Neuronal stem cell (in vitro differentiated cells): ENCODE data around the gene ARAP1.

Experiments
- DNase-seq: peaks from one replicate; pipeline ENCODE4 v3.0.0-alpha.2; 2013; ENCODE audit warnings: low spot score
- H2AFZ ChIP-seq: one replicate; pipeline ENCODE4 v1.6.1; 2013; ENCODE audit warnings: mild to moderate bottlenecking, low read length, inconsistent platforms
- H2AK5ac ChIP-seq: 2 replicates; pipeline ENCODE4 v1.6.1; 2013; ENCODE audit warnings: low read depth, mild to moderate bottlenecking, inconsistent platforms, low read length, moderate library complexity, mixed read lengths
- H2BK120ac ChIP-seq: 2 replicates; pipeline ENCODE4 v1.6.1; 2013; ENCODE audit warnings: low read depth, mild to moderate bottlenecking, inconsistent platforms, low read length, moderate library complexity, mixed read lengths
- H2BK12ac ChIP-seq: one replicate; pipeline ENCODE4 v1.6.1; 2013; ENCODE audit warnings: low read length, inconsistent platforms
- H2BK15ac ChIP-seq: 2 replicates; pipeline ENCODE4 v1.6.1; 2013; ENCODE audit warnings: mild to moderate bottlenecking, low read length, inconsistent platforms, mixed read lengths
- H2BK5ac ChIP-seq: one replicate; pipeline ENCODE4 v1.6.1; 2013; ENCODE audit warnings: inconsistent platforms, mild to moderate bottlenecking, low read length, moderate library complexity
- H3K14ac ChIP-seq: one replicate; pipeline ENCODE4 v1.6.1; 2013; ENCODE audit warnings: low read length, inconsistent platforms
- H3K18ac ChIP-seq: 2 replicates; pipeline ENCODE4 v1.6.1; 2013; ENCODE audit warnings: low read length, inconsistent platforms
- H3K23ac ChIP-seq: 2 replicates; pipeline ENCODE4 v1.6.1; 2013; ENCODE audit warnings: low read depth, mild to moderate bottlenecking, mixed read lengths, low read length, inconsistent platforms; ENCODE audit not compliant: poor library complexity
- H3K27ac ChIP-seq: replicated peaks from 3 replicates; pipeline ENCODE4 v1.5.1; 2013; ENCODE audit warnings: low read length, inconsistent platforms
- H3K27me3 ChIP-seq, 3 experiments: 2 replicates each; pipeline ENCODE4 v1.6.1; 2013; ENCODE audit warnings: low read length in 3 of 3, mild to moderate bottlenecking in 2 of 3, inconsistent platforms in 1 of 3, low read depth in 1 of 3, mixed read lengths in 1 of 3, moderate library complexity in 1 of 3; ENCODE audit not compliant: control insufficient read depth in 3 of 3, insufficient read depth in 3 of 3
- H3K36me3 ChIP-seq, 2 donors: replicated peaks in 1 of 2; 2 replicates each; pipeline ENCODE4 v1.6.1; 2013; ENCODE audit warnings: low read length in 2 of 2; ENCODE audit not compliant: control insufficient read depth in 2 of 2, insufficient read depth in 2 of 2
- H3K4ac ChIP-seq: 2 replicates; pipeline ENCODE4 v1.6.1; 2013; ENCODE audit warnings: inconsistent platforms, mild to moderate bottlenecking, low read length, moderate library complexity
- H3K4me1 ChIP-seq, 2 donors: 1 replicate in 1 of 2; 2 replicates in 1 of 2; pipeline ENCODE4 v1.6.1; 2013; ENCODE audit warnings: low read length in 2 of 2, low read depth in 1 of 2; ENCODE audit not compliant: control insufficient read depth in 2 of 2, insufficient read depth in 1 of 2
- H3K4me2 ChIP-seq: one replicate; pipeline ENCODE4 v1.6.1; 2013; ENCODE audit warnings: mild to moderate bottlenecking, low read length, inconsistent platforms; ENCODE audit not compliant: insufficient read depth, poor library complexity, severe bottlenecking
- H3K4me3 ChIP-seq, 2 donors: 2 replicates each; pipeline ENCODE4 v1.5.1; 2013; ENCODE audit warnings: low read length in 2 of 2, mild to moderate bottlenecking in 2 of 2, inconsistent platforms in 1 of 2, moderate library complexity in 1 of 2
- H3K79me1 ChIP-seq: one replicate; pipeline ENCODE4 v1.6.1; 2013; ENCODE audit warnings: low read depth, mild to moderate bottlenecking, inconsistent platforms, low read length, moderate library complexity
- H3K9ac ChIP-seq: one replicate; pipeline ENCODE4 v1.6.1; 2013; ENCODE audit warnings: mild to moderate bottlenecking, low read depth, low read length, inconsistent platforms; ENCODE audit not compliant: poor library complexity
- H3K9me3 ChIP-seq, 2 donors: replicated peaks in 1 of 2; 2 replicates each; pipeline versions ENCODE3 to v1.6.1; 2013; ENCODE audit warnings: low read length in 2 of 2, mild to moderate bottlenecking in 2 of 2, inconsistent platforms in 1 of 2, low read depth in 1 of 2, mixed read lengths in 1 of 2, moderate library complexity in 1 of 2; ENCODE audit not compliant: control insufficient read depth in 2 of 2, insufficient read depth in 1 of 2
- H4K8ac ChIP-seq: one replicate; pipeline ENCODE4 v1.6.1; 2013; ENCODE audit warnings: low read depth, mild to moderate bottlenecking, inconsistent platforms, low read length, moderate library complexity
- H4K91ac ChIP-seq: one replicate; pipeline ENCODE4 v1.6.1; 2013; ENCODE audit warnings: low read length, low read depth, mild to moderate bottlenecking, inconsistent platforms; ENCODE audit not compliant: poor library complexity
- WGBS, 2 donors: extraction: QIAGEN DNeasy Blood & Tissue Kit; methylation state at CpG; one replicate each; pipeline ENCODE4 v1.1.7; 2013; ENCODE audit warnings: missing lambda C conversion rate in 2 of 2, mixed read lengths in 1 of 2; ENCODE audit not compliant: insufficient read length in 2 of 2, insufficient replicate concordance in 1 of 2; ENCODE audit errors: extremely low coverage in 2 of 2; 5-methylcytosine and 5-hydroxymethylcytosine counted together

ARAP1 gene

GRCh38 chr11:72683782-72684200 is 68.4 kb downstream of the ARAP1 start:
- Histone ChIP-seq H3K4me2 (no peak overlapping the region), H3K23ac (peak overlapping the region; percentile 9), H4K8ac (no peak overlapping the region), H3K18ac (peak overlapping the region; percentile 25), H2BK12ac (no peak overlapping the region), H3K36me3 (peaks cover 0 to 3% of the 10 kb centered on the region in 2 donors), H2BK120ac (no peak overlapping the region), H3K14ac (no peak overlapping the region), H3K4ac (no peak overlapping the region), H3K9ac (no peak overlapping the region), H2BK5ac (peak overlapping the region; percentile 13), H3K27me3 (peaks cover 0 to 14% (median 4%) of the 10 kb centered on the region in 3 experiments), H4K91ac (no peak overlapping the region), H3K27ac (no peak overlapping the region), H3K9me3 (no peaks in the 10 kb centered on the region), H2BK15ac (no peak overlapping the region), H2AK5ac (peak overlapping the region; percentile 41), H3K79me1 (no peaks in the 10 kb centered on the region), H2AFZ (no peak overlapping the region), H3K4me3 (no peak overlapping the region), H3K4me1 (peaks cover 6 to 16% of the 10 kb centered on the region in 2 donors)
- peak; percentile 66 for DNase-seq
- WGBS, 2 donors: no CpG with 5 or more reads among the region's 7 CpGs

- no peak overlapping the region for H3K27ac ChIP-seq
- H2BK120ac ChIP-seq: no peak overlapping the region
- H3K4me2 ChIP-seq: no peak overlapping the region
- H4K8ac ChIP-seq: no peak overlapping the region
- no peaks in the 10 kb centered on the region for H3K79me1 ChIP-seq
- H3K9me3 ChIP-seq: no peaks in the 10 kb centered on the region
- no peak overlapping the region for H2BK5ac ChIP-seq
- H3K27me3 ChIP-seq: peaks cover 0 to 23% (median 12%) of the 10 kb centered on the region in 3 experiments
- H3K4ac ChIP-seq: no peak overlapping the region
- H3K14ac ChIP-seq: no peak overlapping the region
- no peak overlapping the region for H4K91ac ChIP-seq
- peaks cover 6 to 16% of the 10 kb centered on the region in 2 donors for H3K4me1 ChIP-seq
- DNase-seq: no peak
- no peak overlapping the region for H3K23ac ChIP-seq
- no peak overlapping the region for H2AFZ ChIP-seq
- no peak overlapping the region for H2BK15ac ChIP-seq
- H3K4me3 ChIP-seq: no peak overlapping the region
- H2AK5ac ChIP-seq: no peak overlapping the region
- no peak overlapping the region for H2BK12ac ChIP-seq
- H3K18ac ChIP-seq: no peak overlapping the region
- no CpG with 5 or more reads among the region's 4 CpGs for WGBS, 2 donors
- H3K9ac ChIP-seq: no peak overlapping the region
- peaks cover 0 to 3% of the 10 kb centered on the region in 2 donors for H3K36me3 ChIP-seq
Observed at GRCh38 chr11:72682858-72683243, 69.4 kb downstream of the ARAP1 start.

- no CpG with 5 or more reads among the region's 5 CpGs for WGBS, 2 donors
Observed at GRCh38 chr11:72682238-72682857, 69.9 kb downstream of the ARAP1 start.

GRCh38 chr11:72681226-72682153 is 70.7 kb downstream of the ARAP1 start:
- DNase-seq: no peak
- Histone ChIP-seq H4K8ac (no peak overlapping the region), H3K14ac (peak overlapping the region; percentile 40), H3K9me3 (no peaks in the 10 kb centered on the region), H2BK120ac (no peak overlapping the region), H3K4me2 (no peak overlapping the region), H3K4me1 (peaks cover 6 to 18% of the 10 kb centered on the region in 2 donors), H4K91ac (no peak overlapping the region), H2BK5ac (no peak overlapping the region), H3K4ac (no peak overlapping the region), H3K18ac (peak overlapping the region; percentile 31), H2BK12ac (no peak overlapping the region), H3K27me3 (peaks cover 0 to 37% (median 24%) of the 10 kb centered on the region in 3 experiments), H2AFZ (no peak overlapping the region), H2BK15ac (no peak overlapping the region), H3K9ac (peak overlapping the region; percentile 87), H3K36me3 (no peaks in the 10 kb centered on the region), H3K79me1 (no peaks in the 10 kb centered on the region), H3K27ac (no peak overlapping the region), H3K23ac (peak overlapping the region; percentile 81), H3K4me3 (peak overlapping the region in 1 of 2 donors; percentile 27), H2AK5ac (no peak overlapping the region)
- WGBS, 2 donors: no CpG with 5 or more reads among the region's 17 CpGs

More at GRCh38 chr11:72682238-72682857, 69.9 kb downstream of the ARAP1 start:
- Histone ChIP-seq H3K18ac (no peak overlapping the region), H3K27me3 (peaks cover 0 to 28% (median 17%) of the 10 kb centered on the region in 3 experiments), H3K9ac (no peak overlapping the region), H2BK5ac (no peak overlapping the region), H3K14ac (no peak overlapping the region), H3K9me3 (no peaks in the 10 kb centered on the region), H3K23ac (no peak overlapping the region), H3K4ac (no peak overlapping the region), H3K4me3 (no peak overlapping the region), H2AFZ (no peak overlapping the region), H3K36me3 (peaks cover 0 to under 1% of the 10 kb centered on the region in 2 donors), H2BK15ac (no peak overlapping the region), H2BK120ac (no peak overlapping the region), H2BK12ac (no peak overlapping the region), H4K8ac (no peak overlapping the region), H3K79me1 (no peaks in the 10 kb centered on the region), H4K91ac (no peak overlapping the region), H3K4me1 (peaks cover 6 to 16% of the 10 kb centered on the region in 2 donors), H2AK5ac (no peak overlapping the region), H3K27ac (no peak overlapping the region), H3K4me2 (no peak overlapping the region)
- no peak for DNase-seq
